SK-N-SH treated with all-trans-retinoic acid at 6 μM for 48 hours (cell line): ENCODE measurements around the gene SQOR.

Source experiments
- ISL1 ChIP-seq: fragments of 250-450 bp; sonication (Bioruptor Pico); IDR thresholded peaks from 2 replicates; pipeline ENCODE4 v2.1.2; 2022; ENCODE audit warnings: mild to moderate bottlenecking, moderate library complexity
- RARB ChIP-seq: fragments of 250-450 bp; sonication (Bioruptor Pico); IDR thresholded peaks from 2 replicates; pipeline ENCODE4 v1.8.0; 2021; ENCODE audit warnings: mild to moderate bottlenecking, moderate library complexity
- ZFP30 ChIP-seq: fragments of 450-650 bp; formaldehyde crosslinking; IDR thresholded peaks from 2 replicates; pipeline ENCODE4 v1.5.0; 2022; ENCODE audit warnings: mild to moderate bottlenecking, moderate library complexity
- TF ChIP-seq, protein P1 (sequence below): fragments of 250-450 bp; sonication (Bioruptor Pico); IDR thresholded peaks from 2 replicates; pipeline ENCODE4 v1.5.1; 2020; ENCODE audit warnings: low read depth, mild to moderate bottlenecking, moderate library complexity

DNA sequence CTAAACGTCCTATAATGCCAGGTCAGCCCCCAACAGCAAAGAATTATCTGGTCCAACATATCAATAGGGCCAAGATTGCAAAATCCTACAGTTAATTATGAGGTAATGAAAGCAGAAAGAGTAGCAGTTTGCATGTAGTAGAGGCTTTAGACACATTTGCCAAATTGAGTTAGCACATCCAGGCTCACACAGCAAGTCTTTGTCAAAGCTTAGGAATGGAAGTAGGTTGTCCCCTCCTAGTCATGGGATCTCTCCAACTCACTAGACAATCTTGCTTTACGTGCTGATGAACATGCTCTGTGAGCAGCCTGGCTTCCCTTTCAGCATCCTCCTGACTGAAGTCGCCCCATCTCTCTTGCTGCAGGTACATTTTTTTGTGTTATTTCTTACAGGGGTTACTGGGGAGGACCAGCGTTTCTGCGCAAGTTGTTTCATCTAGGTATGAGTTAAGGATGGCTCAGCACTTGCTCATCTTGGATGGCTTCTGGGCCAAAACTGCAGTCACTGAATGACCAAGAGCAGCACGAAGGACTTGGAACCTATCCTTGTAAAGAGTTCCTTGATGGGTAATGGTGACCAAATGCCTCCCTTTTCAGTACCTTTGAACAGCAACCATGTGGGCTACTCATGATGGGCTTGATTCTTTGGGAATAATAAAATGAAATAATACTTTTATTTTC is 55.9 kb downstream of the SQOR start:
- no peak for TF ChIP-seq RARB (CRISPR knock-in tag)
- no peak for TF ChIP-seq ISL1 (CRISPR knock-in tag)
- no peak for TF ChIP-seq ZFP30 (CRISPR knock-in tag)
- TF ChIP-seq, protein P1, sequence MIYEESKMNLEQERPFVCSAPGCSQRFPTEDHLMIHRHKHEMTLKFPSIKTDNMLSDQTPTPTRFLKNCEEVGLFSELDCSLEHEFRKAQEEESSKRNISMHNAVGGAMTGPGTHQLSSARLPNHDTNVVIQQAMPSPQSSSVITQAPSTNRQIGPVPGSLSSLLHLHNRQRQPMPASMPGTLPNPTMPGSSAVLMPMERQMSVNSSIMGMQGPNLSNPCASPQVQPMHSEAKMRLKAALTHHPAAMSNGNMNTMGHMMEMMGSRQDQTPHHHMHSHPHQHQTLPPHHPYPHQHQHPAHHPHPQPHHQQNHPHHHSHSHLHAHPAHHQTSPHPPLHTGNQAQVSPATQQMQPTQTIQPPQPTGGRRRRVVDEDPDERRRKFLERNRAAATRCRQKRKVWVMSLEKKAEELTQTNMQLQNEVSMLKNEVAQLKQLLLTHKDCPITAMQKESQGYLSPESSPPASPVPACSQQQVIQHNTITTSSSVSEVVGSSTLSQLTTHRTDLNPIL (CRISPR knock-in tag), result no peak
